SK-N-SH (cell line): ENCODE measurements around the gene TRAK1. TPM values are rescaled to one million over a fixed set of nuclear protein-coding genes. Genes with fewer than 3 reads are reported as not detected.

Experiments used
- CTCF ChIA-PET: fragments of 300-600, 350-600 bp; formaldehyde crosslinking; extraction: SDS; loops from one replicate; lab custom pipeline; 2021; lab: Yijun Ruan, JAX
- POLR2A ChIA-PET: fragments of 350-600 bp; sonication (Branson Sonifier 250); formaldehyde crosslinking; extraction: SDS; loops from one replicate; lab custom pipeline; 2020; ENCODE audit warnings: antibody characterized with exemption, inconsistent platforms; lab: Yijun Ruan, JAX
- DNase-seq: peaks from one replicate; pipeline ENCODE4 v3.0.0; 2012
- H2AFZ ChIP-seq: fragments of 200-600 bp; sonication (generic); 2 replicates; pipeline ENCODE4 v1.8.1; 2016; ENCODE audit warnings: antibody characterized with exemption, mild to moderate bottlenecking, low read depth
- H3F3A ChIP-seq: fragments of 200-600 bp; sonication (generic); replicated peaks from 2 replicates; pipeline ENCODE3; 2016; ENCODE audit warnings: antibody characterized with exemption, mild to moderate bottlenecking; ENCODE audit not compliant: insufficient read depth
- H3K27ac ChIP-seq, 2 experiments: fragments of 200-500 bp in 1 of 2; fragments of 200-600 bp in 1 of 2; sonication (Bioruptor generic) in 1 of 2; sonication (generic), shearing (Covaris generic) in 1 of 2; 2 replicates each; pipeline versions ENCODE4 v1.5.1 to v1.6.1; 2014 to 2016; ENCODE audit warnings: low read depth in 2 of 2, inconsistent platforms in 1 of 2, low read length in 1 of 2, mild to moderate bottlenecking in 1 of 2, mixed read lengths in 1 of 2
- H3K27me3 ChIP-seq: fragments of 200-600 bp; sonication (generic), shearing (Covaris generic); 2 replicates; pipeline ENCODE4 v1.6.1; 2016; ENCODE audit warnings: mixed run types; ENCODE audit not compliant: insufficient read depth
- H3K36me3 ChIP-seq, 2 experiments: fragments of 200-500 bp in 1 of 2; fragments of 200-600 bp in 1 of 2; sonication (Bioruptor generic) in 1 of 2; sonication (generic) in 1 of 2; replicated peaks in 1 of 2; 2 replicates each; pipeline versions ENCODE3 to v1.5.1; 2014 to 2016; ENCODE audit warnings: low read length in 1 of 2, mild to moderate bottlenecking in 1 of 2; ENCODE audit not compliant: insufficient read depth in 2 of 2, control insufficient read depth in 1 of 2
- H3K4me1 ChIP-seq, 2 experiments: fragments of 200-500 bp in 1 of 2; fragments of 200-600 bp in 1 of 2; sonication (Bioruptor generic) in 1 of 2; sonication (generic), shearing (Covaris generic) in 1 of 2; 2 replicates each; pipeline versions ENCODE4 v1.5.1 to v1.6.1; 2014 to 2016; ENCODE audit warnings: low read depth in 1 of 2, low read length in 1 of 2, mixed run types in 1 of 2; ENCODE audit not compliant: insufficient read depth in 2 of 2, control insufficient read depth in 1 of 2
- H3K4me2 ChIP-seq: fragments of 200-600 bp; sonication (generic), shearing (Covaris generic); 2 replicates; pipeline ENCODE4 v1.6.1; 2017; ENCODE audit warnings: mixed run types
- H3K4me3 ChIP-seq, 2 experiments: fragments of 200-500 bp in 1 of 2; fragments of 200-600 bp in 1 of 2; sonication (Bioruptor generic) in 1 of 2; sonication (generic), shearing (Covaris generic) in 1 of 2; 2 replicates each; pipeline versions ENCODE4 v1.5.1 to v1.8.1; 2014 to 2016; ENCODE audit warnings: low read depth in 2 of 2, inconsistent platforms in 1 of 2, low read length in 1 of 2, mild to moderate bottlenecking in 1 of 2, mixed read lengths in 1 of 2, moderate library complexity in 1 of 2
- H3K79me2 ChIP-seq: fragments of 200-600 bp; sonication (generic); 2 replicates; pipeline ENCODE4 v1.8.1; 2017; ENCODE audit warnings: mild to moderate bottlenecking; ENCODE audit not compliant: insufficient read depth
- H3K9ac ChIP-seq: fragments of 200-600 bp; sonication (generic); 2 replicates; pipeline ENCODE4 v1.6.1; 2017; ENCODE audit warnings: mixed run types
- H3K9me2 ChIP-seq: fragments of 200-600 bp; sonication (generic); 2 replicates; pipeline ENCODE4 v1.6.1; 2017; ENCODE audit warnings: mixed run types
- H3K9me3 ChIP-seq: fragments of 200-600 bp; sonication (generic); 2 replicates; pipeline ENCODE4 v1.6.1; 2017; ENCODE audit warnings: mixed run types, mild to moderate bottlenecking, moderate library complexity
- H4K20me1 ChIP-seq: fragments of 200-600 bp; sonication (generic); 2 replicates; pipeline ENCODE4 v1.6.1; 2017; ENCODE audit warnings: mild to moderate bottlenecking, mixed run types; ENCODE audit not compliant: insufficient read depth
- CHD2 ChIP-seq: fragments of 150-350 bp; IDR thresholded peaks from 2 replicates; pipeline ENCODE4 v1.6.1; 2018; ENCODE audit warnings: low read length; ENCODE audit not compliant: partially characterized antibody
- CTCF ChIP-seq: fragments of 200-600 bp; sonication (generic); IDR thresholded peaks from 2 replicates; pipeline ENCODE4 v1.6.1; 2017; ENCODE audit warnings: antibody characterized with exemption, mild to moderate bottlenecking, moderate library complexity
- GABPA ChIP-seq: IDR thresholded peaks from 2 replicates; pipeline ENCODE4 v1.4.0; 2012; ENCODE audit warnings: low read depth, mild to moderate bottlenecking
- GATA2 ChIP-seq: sonication (generic); formaldehyde crosslinking; IDR thresholded peaks from 2 replicates; pipeline ENCODE4 v1.5.0; 2020; ENCODE audit warnings: mild to moderate bottlenecking, missing genetic modification reagents
- IRF3 ChIP-seq: fragments of 150-350 bp; IDR thresholded peaks from 2 replicates; pipeline ENCODE4 v1.6.1; 2016; ENCODE audit warnings: mild to moderate bottlenecking, low read depth, low read length
- NRF1 ChIP-seq: IDR thresholded peaks from 2 replicates; pipeline ENCODE4 v1.6.1; 2012; ENCODE audit warnings: low read depth, mild to moderate bottlenecking, low read length
- RFX5 ChIP-seq: IDR thresholded peaks from 2 replicates; pipeline ENCODE4 v1.6.1; 2012; ENCODE audit warnings: mild to moderate bottlenecking, improper control_type of control experiment, low read length
- TCF12 ChIP-seq: IDR thresholded peaks from 2 replicates; pipeline ENCODE4 v1.4.0; 2012
- USF2 ChIP-seq: fragments of 150-350 bp; IDR thresholded peaks from 2 replicates; pipeline ENCODE4 v1.6.1; 2017; ENCODE audit warnings: antibody characterized with exemption, low read length, low read depth, borderline replicate concordance
- YY1 ChIP-seq: IDR thresholded peaks from 2 replicates; pipeline ENCODE4 v1.4.0; 2012; ENCODE audit warnings: low read depth, mild to moderate bottlenecking
- WGBS: methylation state at CpG from one replicate; pipeline ENCODE4 v1.1.6; 2017; ENCODE audit warnings: low lambda C conversion rate; 5-methylcytosine and 5-hydroxymethylcytosine counted together
- polyA plus RNA-seq, 3 experiments: library from polyadenylated mRNA; depleted of rRNA; stranded (reverse); fragments of >200 nt; gene quantifications; 2 replicates each; pipeline ENCODE4 v1.2.3, GENCODE V29; 2012

TRAK1 gene
- polyA plus RNA-seq, 1 of the 3 experiments (the other 2 are of a cell fraction), result 12.5 TPM

- H4K20me1 ChIP-seq, result no peaks in the 10 kb centered on the region
- H3K9ac ChIP-seq, result no peak overlapping the region
- no peaks in the 10 kb centered on the region for H3K9me2 ChIP-seq
- no peaks in the 10 kb centered on the region for H3K9me3 ChIP-seq
- H3K4me3 ChIP-seq, result no peak overlapping the region
- peaks cover 0 to 44% of the 10 kb centered on the region in 2 experiments; a peak in 2 of 4 replicates for H3K4me1 ChIP-seq
- TF ChIP-seq GABPA, result no peak
- TF ChIP-seq IRF3, result no peak
- TF ChIP-seq TCF12, result no peak
- H3K79me2 ChIP-seq, result no peaks in the 10 kb centered on the region
- POLR2A ChIA-PET, result no interaction called here
- CTCF ChIA-PET, result interaction anchor here (0.8 to 2.3 kb wide), 4 partner anchors 13 to 67 kb away, joined by 3 to 9 read pairs (median 4); no protein-coding TSS in a partner anchor
- no peaks in the 10 kb centered on the region for H3K36me3 ChIP-seq
- no peaks in the 10 kb centered on the region for H3K27me3 ChIP-seq
- H3F3A ChIP-seq, result no peaks in the 10 kb centered on the region
- DNase-seq, result peak; percentile 54
- no peak overlapping the region for H2AFZ ChIP-seq
- H3K4me2 ChIP-seq, result no peak overlapping the region
- H3K27ac ChIP-seq, result peak overlapping the region in 1 of 2 experiments; percentile 67; a peak in 2 of 4 replicates
- WGBS, result 64% methylated on average over 5 of the region's 11 CpGs
Observed at GRCh38 chr3:42166662-42167300, 75.6 kb downstream of the TRAK1 start.

GRCh38 chr3:42169579-42170120, 78.5 kb downstream of the TRAK1 start:
- no peaks in the 10 kb centered on the region for H3K79me2 ChIP-seq
- no peak overlapping the region for H3K9ac ChIP-seq
- no peak for DNase-seq
- no peak overlapping the region for H3K4me3 ChIP-seq
- H3K4me2 ChIP-seq, result no peak overlapping the region
- H3K9me3 ChIP-seq, result no peaks in the 10 kb centered on the region
- CTCF ChIA-PET, result interaction anchor here (0.8 to 3.0 kb wide), 6 partner anchors 9 to 314 kb away, joined by 3 to 27 read pairs (median 4); no protein-coding TSS in a partner anchor
- H3K27me3 ChIP-seq, result no peaks in the 10 kb centered on the region
- H3K36me3 ChIP-seq, result no peaks in the 10 kb centered on the region
- H3K27ac ChIP-seq, result no peak overlapping the region
- 97% methylated on average over 7 of the region's 7 CpGs for WGBS
- no peaks in the 10 kb centered on the region for H3K9me2 ChIP-seq
- H4K20me1 ChIP-seq, result no peaks in the 10 kb centered on the region
- no peaks in the 10 kb centered on the region for H3F3A ChIP-seq
- TF ChIP-seq USF2 (no peak), CHD2 (no peak), CTCF (no peak), NRF1 (no peak), GATA2 (no peak), YY1 (no peak), RFX5 (no peak)
- peaks cover 0 to 30% of the 10 kb centered on the region in 2 experiments; a peak in 2 of 4 replicates for H3K4me1 ChIP-seq
- H2AFZ ChIP-seq, result no peak overlapping the region
- POLR2A ChIA-PET, result no interaction called here
